NB4 (cell line): ENCODE measurements around the gene PRSS35.

Experiments used
- DNase-seq: peaks from one replicate; pipeline ENCODE4 v3.0.0; 2010; ENCODE audit warnings: low read depth
- H3K4me3 ChIP-seq: one replicate; pipeline ENCODE4 v1.5.1; 2011; ENCODE audit warnings: mild to moderate bottlenecking, low read depth, low read length, moderate library complexity
- MYC ChIP-seq: IDR thresholded peaks from 2 replicates; pipeline ENCODE4 v1.6.1; 2011; ENCODE audit warnings: low read depth, low read length
- POLR2A ChIP-seq: IDR thresholded peaks from 2 replicates; pipeline ENCODE4 v1.6.1; 2011; ENCODE audit warnings: mild to moderate bottlenecking; ENCODE audit not compliant: insufficient read length; ENCODE audit errors: extremely low read depth
- TF ChIP-seq, protein P1 (sequence below): IDR thresholded peaks from 2 replicates; pipeline ENCODE4 v1.6.1; 2011; ENCODE audit warnings: low read depth, low read length
- TF ChIP-seq, protein P2 (sequence below): IDR thresholded peaks from one replicate; pipeline ENCODE4 v1.5.1; 2012; ENCODE audit warnings: low read depth, low read length

The PRSS35 gene

DNA sequence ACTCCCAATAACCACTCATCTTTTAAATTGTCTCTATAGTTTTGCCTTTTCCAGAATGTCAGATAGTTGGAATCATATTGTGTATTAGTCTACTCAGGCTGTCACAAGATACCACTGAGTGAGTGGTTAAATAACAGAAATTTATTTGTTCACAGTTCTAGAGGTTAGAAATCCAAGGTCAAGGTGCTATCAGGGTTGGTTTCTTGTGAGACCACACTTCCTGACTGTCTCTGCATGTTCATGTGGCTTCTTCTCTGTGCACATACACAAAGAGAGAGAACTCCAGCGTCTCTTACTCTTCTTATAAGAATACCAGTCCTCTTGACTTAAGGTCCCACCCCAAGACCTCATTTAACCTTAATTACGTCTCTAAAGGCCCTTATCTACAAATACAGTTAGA is 23.9 kb upstream of the PRSS35 start:
- TF ChIP-seq, protein P1, sequence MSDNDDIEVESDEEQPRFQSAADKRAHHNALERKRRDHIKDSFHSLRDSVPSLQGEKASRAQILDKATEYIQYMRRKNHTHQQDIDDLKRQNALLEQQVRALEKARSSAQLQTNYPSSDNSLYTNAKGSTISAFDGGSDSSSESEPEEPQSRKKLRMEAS: no peak
- TF ChIP-seq MYC (no peak), POLR2A (no peak)
- TF ChIP-seq, protein P2, sequence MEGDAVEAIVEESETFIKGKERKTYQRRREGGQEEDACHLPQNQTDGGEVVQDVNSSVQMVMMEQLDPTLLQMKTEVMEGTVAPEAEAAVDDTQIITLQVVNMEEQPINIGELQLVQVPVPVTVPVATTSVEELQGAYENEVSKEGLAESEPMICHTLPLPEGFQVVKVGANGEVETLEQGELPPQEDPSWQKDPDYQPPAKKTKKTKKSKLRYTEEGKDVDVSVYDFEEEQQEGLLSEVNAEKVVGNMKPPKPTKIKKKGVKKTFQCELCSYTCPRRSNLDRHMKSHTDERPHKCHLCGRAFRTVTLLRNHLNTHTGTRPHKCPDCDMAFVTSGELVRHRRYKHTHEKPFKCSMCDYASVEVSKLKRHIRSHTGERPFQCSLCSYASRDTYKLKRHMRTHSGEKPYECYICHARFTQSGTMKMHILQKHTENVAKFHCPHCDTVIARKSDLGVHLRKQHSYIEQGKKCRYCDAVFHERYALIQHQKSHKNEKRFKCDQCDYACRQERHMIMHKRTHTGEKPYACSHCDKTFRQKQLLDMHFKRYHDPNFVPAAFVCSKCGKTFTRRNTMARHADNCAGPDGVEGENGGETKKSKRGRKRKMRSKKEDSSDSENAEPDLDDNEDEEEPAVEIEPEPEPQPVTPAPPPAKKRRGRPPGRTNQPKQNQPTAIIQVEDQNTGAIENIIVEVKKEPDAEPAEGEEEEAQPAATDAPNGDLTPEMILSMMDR: no peak
- no peak overlapping the region for H3K4me3 ChIP-seq
- no peak for DNase-seq

DNA sequence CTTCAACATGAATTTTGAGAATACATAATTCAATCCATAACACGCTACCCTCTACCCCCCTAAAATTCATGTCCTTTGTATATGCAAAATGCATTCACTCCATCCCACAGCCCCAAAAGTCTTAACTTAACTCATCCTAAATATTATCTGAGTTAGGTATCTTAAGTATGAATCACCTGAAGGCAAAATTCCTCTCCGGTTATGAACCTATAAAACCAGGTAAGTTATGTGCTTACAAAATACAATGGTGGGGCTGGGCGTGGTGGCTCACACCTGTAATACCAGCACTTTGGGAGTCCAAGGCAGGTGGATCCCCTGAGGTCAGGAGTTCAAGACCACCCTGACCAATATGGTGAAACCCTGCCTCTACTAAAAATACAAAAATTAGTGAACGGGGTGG is 23.5 kb upstream of the PRSS35 start:
- TF ChIP-seq, protein P1: no peak
- TF ChIP-seq MYC (no peak), POLR2A (no peak)
- TF ChIP-seq, protein P2: no peak
- H3K4me3 ChIP-seq: no peak overlapping the region
- no peak for DNase-seq

DNA sequence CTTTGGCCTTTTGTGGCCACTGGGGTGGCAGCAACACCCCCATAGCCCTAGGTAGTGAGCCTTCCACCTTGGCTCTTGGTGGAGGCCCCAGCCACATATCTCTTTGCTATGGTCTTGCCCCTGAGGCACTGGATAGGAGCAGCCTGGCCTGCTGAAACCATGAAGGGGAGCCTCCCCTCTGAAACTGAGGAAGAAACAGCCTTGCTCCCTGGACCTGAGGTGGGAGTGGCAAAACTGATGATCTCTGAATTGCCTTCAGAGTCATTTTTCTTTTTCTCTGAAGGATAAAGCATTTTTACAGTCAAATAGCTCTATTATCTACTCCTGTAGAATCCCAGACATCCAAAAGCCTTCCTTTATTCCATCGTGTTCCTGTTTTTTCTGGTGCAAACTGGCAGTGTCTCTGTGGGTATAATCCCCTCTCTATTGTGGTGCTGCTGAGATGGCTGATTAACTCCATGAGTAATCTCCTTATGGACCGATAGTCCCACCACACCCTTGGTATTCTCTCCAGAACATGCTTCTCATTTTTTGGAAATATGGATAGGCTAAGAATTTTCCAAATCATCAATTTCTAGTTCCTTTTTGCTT is 22.0 kb upstream of the PRSS35 start:
- H3K4me3 ChIP-seq: no peak overlapping the region
- no peak for DNase-seq
- TF ChIP-seq, protein P1: no peak
- TF ChIP-seq MYC: no peak
- no peak for TF ChIP-seq POLR2A
- TF ChIP-seq, protein P2: no peak

DNA sequence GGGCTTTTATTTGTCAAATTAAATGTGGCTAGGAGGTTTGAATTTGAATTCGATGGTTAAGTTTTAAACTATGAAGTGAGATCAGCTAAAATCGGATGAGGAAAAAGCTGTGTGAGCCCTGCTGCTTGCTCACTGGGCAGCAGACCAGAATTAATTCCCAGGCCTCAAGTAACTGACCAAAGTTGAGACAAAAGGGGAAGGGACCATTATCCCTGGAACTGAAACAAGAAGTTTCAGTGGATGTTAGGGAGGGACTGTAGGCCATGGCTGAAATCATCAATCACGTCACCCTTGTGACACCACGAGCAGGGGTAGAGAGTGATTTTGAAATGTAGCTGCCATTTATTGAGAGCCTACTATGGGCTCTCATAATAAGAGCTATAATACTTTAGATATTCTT is 7.0 kb upstream of the PRSS35 start:
- no peak overlapping the region for H3K4me3 ChIP-seq
- TF ChIP-seq MYC (no peak), POLR2A (no peak)
- TF ChIP-seq, protein P2: no peak
- TF ChIP-seq, protein P1: no peak
- no peak for DNase-seq

DNA sequence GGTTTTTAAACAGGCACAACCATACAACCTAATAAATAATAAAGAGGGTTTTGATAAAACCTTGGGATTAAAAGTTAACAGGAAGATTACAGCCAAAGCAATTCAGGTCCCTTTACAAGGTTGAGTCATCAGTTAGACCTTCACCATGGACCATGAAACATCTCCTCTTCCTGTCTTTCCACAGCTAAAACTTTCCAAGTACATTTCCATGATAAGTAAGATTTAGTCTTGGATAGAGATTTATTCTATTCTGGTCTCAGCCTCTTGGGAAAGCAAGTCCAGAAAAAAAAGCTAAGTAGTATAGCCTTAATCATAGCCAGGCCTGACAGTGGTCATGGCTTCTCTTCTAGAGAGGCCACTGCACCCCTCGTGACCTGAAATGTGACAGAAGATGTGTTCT is 2.9 kb upstream of the PRSS35 start:
- no peak overlapping the region for H3K4me3 ChIP-seq
- TF ChIP-seq, protein P1: no peak
- TF ChIP-seq, protein P2: no peak
- TF ChIP-seq POLR2A (no peak), MYC (no peak)
- DNase-seq: no peak
